Neural progenitor cell (in vitro differentiated cells): Measurements from ENCODE around the gene PAXX.
"Not testable (repeated sequence)": the region's sequence is repeated elsewhere in the genome, so short reads cannot be mapped to it uniquely, and the experiment has no call there.

Source experiments
- EZH2 ChIP-seq: fragments of 200-600 bp; sonication (generic); IDR thresholded peaks from 2 replicates; pipeline ENCODE4 v1.6.1; 2017; ENCODE audit warnings: antibody characterized with exemption, mild to moderate bottlenecking, moderate library complexity
- TF ChIP-seq, protein P1 (sequence below): fragments of 200-600 bp; sonication (generic); IDR thresholded peaks from 2 replicates; pipeline ENCODE4 v1.5.1; 2017; ENCODE audit warnings: antibody characterized with exemption, mild to moderate bottlenecking

DNA sequence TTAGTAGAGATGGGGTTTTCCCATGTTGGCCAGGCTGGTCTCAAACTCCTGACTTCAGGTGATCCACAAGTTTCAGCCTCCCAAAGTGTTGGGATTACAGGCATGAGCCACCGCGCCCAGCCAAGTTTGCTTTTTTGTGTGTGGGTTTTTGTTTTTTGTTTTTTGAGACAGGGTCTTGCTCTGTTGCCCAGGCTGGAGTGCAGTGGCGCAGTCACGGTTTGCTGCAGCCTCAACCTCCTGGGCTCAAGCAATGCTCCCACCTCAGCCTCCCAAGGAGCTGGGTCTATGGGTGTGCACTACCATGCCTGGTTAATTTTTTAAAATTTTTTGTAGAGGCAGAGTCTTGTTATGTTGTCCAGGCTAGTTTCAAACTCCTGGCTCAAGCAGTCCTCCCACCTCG, 41.3 kb downstream of the PAXX start:
- TF ChIP-seq, protein P1, sequence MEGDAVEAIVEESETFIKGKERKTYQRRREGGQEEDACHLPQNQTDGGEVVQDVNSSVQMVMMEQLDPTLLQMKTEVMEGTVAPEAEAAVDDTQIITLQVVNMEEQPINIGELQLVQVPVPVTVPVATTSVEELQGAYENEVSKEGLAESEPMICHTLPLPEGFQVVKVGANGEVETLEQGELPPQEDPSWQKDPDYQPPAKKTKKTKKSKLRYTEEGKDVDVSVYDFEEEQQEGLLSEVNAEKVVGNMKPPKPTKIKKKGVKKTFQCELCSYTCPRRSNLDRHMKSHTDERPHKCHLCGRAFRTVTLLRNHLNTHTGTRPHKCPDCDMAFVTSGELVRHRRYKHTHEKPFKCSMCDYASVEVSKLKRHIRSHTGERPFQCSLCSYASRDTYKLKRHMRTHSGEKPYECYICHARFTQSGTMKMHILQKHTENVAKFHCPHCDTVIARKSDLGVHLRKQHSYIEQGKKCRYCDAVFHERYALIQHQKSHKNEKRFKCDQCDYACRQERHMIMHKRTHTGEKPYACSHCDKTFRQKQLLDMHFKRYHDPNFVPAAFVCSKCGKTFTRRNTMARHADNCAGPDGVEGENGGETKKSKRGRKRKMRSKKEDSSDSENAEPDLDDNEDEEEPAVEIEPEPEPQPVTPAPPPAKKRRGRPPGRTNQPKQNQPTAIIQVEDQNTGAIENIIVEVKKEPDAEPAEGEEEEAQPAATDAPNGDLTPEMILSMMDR, result not testable (repeated sequence)
- not testable (repeated sequence) for TF ChIP-seq EZH2
